Omental fat pad (tissue), 4 donors: ENCODE measurements around the gene ARHGAP15. TPM values are rescaled to one million over a fixed set of nuclear protein-coding genes. Genes with fewer than 3 reads are reported as not detected.

ENCODE experiments used
- ATAC-seq: fragments of 150-250 bp; one replicate; pipeline ENCODE4 v1.9.1; 2016; ENCODE audit warnings: mild to moderate bottlenecking, moderate library complexity; ENCODE audit not compliant: low FRiP score
- DNase-seq: peaks from one replicate; pipeline ENCODE4 v3.0.0-alpha.2; 2019; ENCODE audit warnings: low spot score
- CTCF ChIP-seq, 3 donors: fragments of 450-650 bp; IDR thresholded peaks; one replicate each; pipeline ENCODE4 v1.5.1; 2016 to 2017; ENCODE audit warnings: antibody characterized with exemption in 3 of 3, mild to moderate bottlenecking in 3 of 3, moderate library complexity in 2 of 3
- total RNA-seq, 4 donors: library from RNA; depleted of rRNA; stranded (reverse); fragments of >200 nt; gene quantifications; one replicate each; pipeline ENCODE4 v1.1.0, GENCODE V29; 2016

The ARHGAP15 gene
- total RNA-seq, 4 donors from 2014 or later: 12.2 to 27.6 (median 20.7) TPM

DNA sequence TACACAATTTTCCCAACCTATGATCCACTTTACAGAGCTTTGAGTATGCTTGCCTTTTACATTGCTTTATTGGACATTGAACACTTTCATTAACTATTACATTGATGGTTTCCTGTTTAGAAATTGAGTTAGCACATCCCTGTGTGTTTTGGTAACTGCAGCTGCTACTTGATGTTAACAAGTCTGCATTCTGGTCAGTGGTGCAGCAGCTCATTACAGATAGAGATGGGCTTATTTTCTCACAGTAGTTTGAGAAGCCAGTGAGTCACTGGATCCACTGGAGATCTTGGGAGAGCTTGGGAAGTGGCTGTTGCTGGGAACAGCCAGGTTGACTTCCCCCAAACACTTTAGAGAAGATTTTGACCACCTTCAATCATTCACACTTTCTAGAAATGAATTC, 150.5 kb downstream of the ARHGAP15 start:
- DNase-seq (no peak), ATAC-seq (no peak)
- no peak for TF ChIP-seq CTCF (IDR thresholded peaks at IDR 0.05)

GRCh38 chr2:143280097-143280757, 151.0 kb downstream of the ARHGAP15 start:
- ATAC-seq (no peak), DNase-seq (no peak)
- no peak for TF ChIP-seq CTCF (IDR thresholded peaks at IDR 0.05)

- no peak for TF ChIP-seq CTCF (IDR thresholded peaks at IDR 0.05)
- ATAC-seq (no peak), DNase-seq (no peak)
Observed at GRCh38 chr2:143282684-143283083, 153.5 kb downstream of the ARHGAP15 start.

DNA sequence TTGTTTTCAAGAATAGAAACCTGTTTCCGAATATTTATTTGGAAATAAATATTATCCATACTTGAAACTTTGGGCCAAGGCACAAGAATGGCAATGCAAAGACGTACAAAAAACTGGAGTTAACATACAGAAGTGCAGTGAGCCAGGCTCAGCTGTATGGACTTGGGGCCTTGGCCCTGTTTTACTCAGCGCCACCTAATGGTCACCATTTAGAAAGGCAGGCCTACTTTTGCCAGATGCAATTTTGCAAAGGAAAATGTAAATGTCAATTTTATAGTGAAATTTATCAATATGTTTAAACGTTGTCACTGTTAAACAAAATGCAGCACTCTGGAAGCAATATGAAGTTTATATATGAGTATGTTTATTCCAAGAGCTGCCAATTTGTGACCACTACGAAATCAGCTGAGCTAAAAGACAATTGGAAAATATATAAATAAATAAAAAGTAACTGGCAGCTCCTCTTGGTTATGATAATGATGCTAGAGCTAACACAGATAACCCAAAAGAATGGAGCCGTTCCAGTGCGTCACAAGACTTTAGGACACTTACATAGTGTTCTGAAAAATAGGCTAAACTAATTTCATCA, 155.0 kb downstream of the ARHGAP15 start:
- ATAC-seq (no peak), DNase-seq (no peak)
- TF ChIP-seq CTCF (IDR thresholded peaks at IDR 0.05): no peak

DNA sequence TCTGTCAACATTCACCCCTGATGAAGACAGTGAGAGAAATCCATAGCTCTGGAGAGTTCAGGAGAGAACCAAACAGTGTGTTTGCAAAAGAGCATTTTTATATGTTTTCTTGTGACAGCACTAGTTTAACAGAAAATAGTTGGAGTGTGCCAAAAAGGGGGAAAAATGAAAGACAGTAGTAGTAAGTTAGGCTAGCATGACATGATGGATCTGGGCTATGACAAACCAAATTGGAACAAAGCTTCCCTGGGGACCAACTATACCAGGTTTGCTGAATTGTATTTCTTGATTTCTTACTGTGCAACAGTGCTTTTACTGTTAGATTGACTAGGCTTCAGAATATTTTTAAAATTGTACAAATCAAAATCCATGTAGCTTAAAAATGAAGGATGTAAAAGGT, 159.8 kb downstream of the ARHGAP15 start:
- TF ChIP-seq CTCF (IDR thresholded peaks at IDR 0.05): no peak
- no peak for ATAC-seq
- no peak for DNase-seq

DNA sequence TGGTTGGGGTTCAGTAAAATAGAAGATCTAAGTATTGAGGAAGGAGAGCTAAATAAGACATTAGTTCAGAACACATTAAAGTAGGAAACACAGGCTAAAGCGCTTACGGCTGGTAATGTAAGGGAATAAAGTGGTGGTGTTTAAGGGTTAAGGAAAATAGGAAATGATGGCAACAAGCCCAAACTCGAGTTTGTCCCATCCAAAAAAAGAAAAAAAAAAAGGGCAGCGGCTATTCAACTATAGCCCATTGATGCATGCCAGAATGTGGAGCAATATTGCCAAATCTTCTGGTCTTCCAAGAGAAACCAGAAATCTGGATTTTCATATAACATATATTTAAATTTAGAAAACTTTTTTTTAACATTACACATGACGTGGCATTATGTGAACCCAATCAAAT, 161.0 kb downstream of the ARHGAP15 start:
- DNase-seq (no peak), ATAC-seq (no peak)
- TF ChIP-seq CTCF (IDR thresholded peaks at IDR 0.05): no peak

GRCh38 chr2:143294068-143294467, 164.8 kb downstream of the ARHGAP15 start:
- DNase-seq: no peak
- no peak for ATAC-seq
- no peak for TF ChIP-seq CTCF (IDR thresholded peaks at IDR 0.05)
